ENCODE results near the gene LRRTM1. TPM values are rescaled to one million over a fixed set of nuclear protein-coding genes. Genes with fewer than 3 reads are reported as not detected.

LRRTM1 gene
- total and polyA plus RNA-seq, 2 donors (not counting 3 experiments of a cell fraction or from before 2014, with no cell fraction given) = not detected

GRCh38 chr2:80311304-80311703 is 6.8 kb upstream of the LRRTM1 start:
- dilution Hi-C loops (cut with MboI; ENCODE audit: extremely low pct_ligation_motif_present, low sequenced_read_pairs) = no loop called here
- Histone ChIP-seq H3K79me2 (ENCODE audit: control insufficient read depth, insufficient read depth, low read length) (no peaks in the 10 kb centered on the region), H3K4me3 (replicated peaks in 1 of 3; ENCODE audit: insufficient read depth in 1 of 3, low read depth in 1 of 3, low read length in 3 of 3) (no peak overlapping the region), H3K9ac (replicated peaks; ENCODE audit: extremely low read depth, insufficient read depth, low read length) (no peak overlapping the region), H3K4me1 (ENCODE audit: control insufficient read depth, extremely low read depth, insufficient read depth, low read length) (no peaks in the 10 kb centered on the region), H3K9me1 (replicated peaks; ENCODE audit: control insufficient read depth, extremely low read depth, insufficient read depth, low read length) (no peaks in the 10 kb centered on the region), H3K27ac (ENCODE audit: insufficient read depth, low read depth, low read length) (no peak overlapping the region), H3K36me3 (ENCODE audit: control insufficient read depth in 2 of 2, extremely low read depth in 1 of 2, insufficient read depth in 2 of 2, low read length in 2 of 2) (no peaks in the 10 kb centered on the region), H3K9me3 (replicated peaks; ENCODE audit: control insufficient read depth, insufficient read depth, low read length) (peaks cover 2% of the 10 kb centered on the region), H4K20me1 (replicated peaks; ENCODE audit: control insufficient read depth, extremely low read depth, insufficient read depth, low read length) (no peaks in the 10 kb centered on the region), H3K4me2 (ENCODE audit: insufficient read depth, low read length) (no peak overlapping the region), H2AFZ (ENCODE audit: low read depth, low read length) (no peak overlapping the region), H3K27me3 (ENCODE audit: control insufficient read depth in 2 of 2, insufficient read depth in 2 of 2, low read length in 2 of 2) (no peaks in the 10 kb centered on the region)
- ChIA-PET POLR2A (no interaction called here), CTCF (no interaction called here)
- no peak for TF ChIP-seq GATA2 (IDR thresholded peaks at IDR 0.05; ENCODE audit: insufficient read depth, insufficient read length, low read depth, low read length)
- TF ChIP-seq MAX (IDR thresholded peaks at IDR 0.05; ENCODE audit: insufficient read depth, insufficient read length) = no peak
- TF ChIP-seq JUN (IDR thresholded peaks at IDR 0.05; ENCODE audit: borderline replicate concordance, insufficient read depth, insufficient read length, low read depth) = no peak
- no peak for TF ChIP-seq POLR2A (IDR thresholded peaks at IDR 0.05; ENCODE audit: low read depth, low read length)
- TF ChIP-seq MYC (IDR thresholded peaks at IDR 0.05; ENCODE audit: low read depth, low read length) = no peak
- no peak for TF ChIP-seq EZH2 (IDR thresholded peaks at IDR 0.05; ENCODE audit: borderline replicate concordance, low read depth, low read length, severe bottlenecking)
- no peak for TF ChIP-seq CTCF (IDR thresholded peaks at IDR 0.05; ENCODE audit: extremely low read depth in 1 of 2, insufficient read depth in 1 of 2, low read depth in 1 of 2, low read length in 2 of 2)
- no peak for TF ChIP-seq FOS (IDR thresholded peaks at IDR 0.05; ENCODE audit: borderline replicate concordance, insufficient read depth, low read length)
- no peak for TF ChIP-seq POLR2AphosphoS5 (IDR thresholded peaks at IDR 0.05; ENCODE audit: insufficient read depth, low read depth, low read length)
- intact Hi-C loops (cut with micrococcal nuclease) = no loop called here
- no peak for DNase-seq (ENCODE audit: low read depth, low spot score)
- FAIRE-seq = no peak
- no TSS peak for BruUV-seq (replicated peaks)
